ENCODE results near the gene PDK2. TPM values are rescaled to one million over a fixed set of nuclear protein-coding genes. Genes with fewer than 3 reads are reported as not detected.

PDK2 gene
- total RNA-seq, 1 experiment from 2014 or later = 9.9 TPM

DNA sequence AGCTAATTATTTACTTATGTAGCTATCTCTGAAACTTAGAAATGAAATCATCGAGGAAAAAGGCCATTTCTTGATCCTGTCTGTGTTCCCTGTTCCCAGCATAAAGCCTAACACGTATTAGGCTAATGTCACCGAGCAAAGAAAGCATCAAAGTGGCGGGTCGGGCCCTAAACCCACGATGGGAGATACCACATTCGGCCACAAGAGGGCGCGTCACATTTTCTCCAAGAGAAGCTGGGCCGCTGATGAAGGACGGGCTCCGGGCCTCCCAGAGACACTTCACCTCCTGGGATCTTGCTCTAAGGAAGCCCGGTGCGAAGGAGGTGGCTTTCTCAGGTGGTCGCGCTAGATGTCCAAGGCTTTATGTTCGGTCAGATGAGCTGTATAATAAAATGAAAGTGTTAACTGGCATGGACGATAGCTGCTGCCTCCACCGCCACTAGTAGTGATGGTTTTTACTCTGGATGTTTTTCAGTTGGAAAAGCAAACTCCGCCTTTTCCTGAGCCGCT is 853 bp upstream of the PDK2 start:
- Mint-ChIP-seq H3K36me3 (ENCODE audit: insufficient read depth, unreplicated experiment) (peaks cover 55% of the 10 kb centered on the region), H3K27me3 (ENCODE audit: insufficient read depth, unreplicated experiment) (no peaks in the 10 kb centered on the region), H3K9me3 (ENCODE audit: unreplicated experiment) (no peaks in the 10 kb centered on the region), H3K27ac (ENCODE audit: low read depth, unreplicated experiment) (peak overlapping the region; percentile 82), H3K4me1 (ENCODE audit: insufficient read depth, unreplicated experiment) (peaks cover 24% of the 10 kb centered on the region), H3K4me3 (ENCODE audit: unreplicated experiment) (peak overlapping the region; percentile 92)
- ChIA-PET POLR2A (interaction anchor here (0.6 to 6.2 kb wide), 21 partner anchors 14 to 306 kb away, joined by 3 to 77 read pairs (median 5); partner anchors contain the start of genes ITGA3, KAT7 and PPP1R9B), CTCF (interaction anchor here (0.6 to 5.6 kb wide), 51 partner anchors 9 to 328 kb away, joined by 3 to 79 read pairs (median 5); partner anchors contain the start of genes ITGA3, PPP1R9B and SGCA)
- TF ChIP-seq, protein P1, sequence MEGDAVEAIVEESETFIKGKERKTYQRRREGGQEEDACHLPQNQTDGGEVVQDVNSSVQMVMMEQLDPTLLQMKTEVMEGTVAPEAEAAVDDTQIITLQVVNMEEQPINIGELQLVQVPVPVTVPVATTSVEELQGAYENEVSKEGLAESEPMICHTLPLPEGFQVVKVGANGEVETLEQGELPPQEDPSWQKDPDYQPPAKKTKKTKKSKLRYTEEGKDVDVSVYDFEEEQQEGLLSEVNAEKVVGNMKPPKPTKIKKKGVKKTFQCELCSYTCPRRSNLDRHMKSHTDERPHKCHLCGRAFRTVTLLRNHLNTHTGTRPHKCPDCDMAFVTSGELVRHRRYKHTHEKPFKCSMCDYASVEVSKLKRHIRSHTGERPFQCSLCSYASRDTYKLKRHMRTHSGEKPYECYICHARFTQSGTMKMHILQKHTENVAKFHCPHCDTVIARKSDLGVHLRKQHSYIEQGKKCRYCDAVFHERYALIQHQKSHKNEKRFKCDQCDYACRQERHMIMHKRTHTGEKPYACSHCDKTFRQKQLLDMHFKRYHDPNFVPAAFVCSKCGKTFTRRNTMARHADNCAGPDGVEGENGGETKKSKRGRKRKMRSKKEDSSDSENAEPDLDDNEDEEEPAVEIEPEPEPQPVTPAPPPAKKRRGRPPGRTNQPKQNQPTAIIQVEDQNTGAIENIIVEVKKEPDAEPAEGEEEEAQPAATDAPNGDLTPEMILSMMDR (IDR thresholded peaks at IDR 0.05; ENCODE audit: unreplicated experiment) = peak; percentile 86
- BruUV-seq (replicated peaks) = no TSS peak
- peak; percentile 89 for DNase-seq (ENCODE audit: unreplicated experiment)
- intact Hi-C loops (cut with micrococcal nuclease) = loop anchor here (1.0 to 2.0 kb wide), 2 partner anchors 67 kb away; no protein-coding TSS in a partner anchor

DNA sequence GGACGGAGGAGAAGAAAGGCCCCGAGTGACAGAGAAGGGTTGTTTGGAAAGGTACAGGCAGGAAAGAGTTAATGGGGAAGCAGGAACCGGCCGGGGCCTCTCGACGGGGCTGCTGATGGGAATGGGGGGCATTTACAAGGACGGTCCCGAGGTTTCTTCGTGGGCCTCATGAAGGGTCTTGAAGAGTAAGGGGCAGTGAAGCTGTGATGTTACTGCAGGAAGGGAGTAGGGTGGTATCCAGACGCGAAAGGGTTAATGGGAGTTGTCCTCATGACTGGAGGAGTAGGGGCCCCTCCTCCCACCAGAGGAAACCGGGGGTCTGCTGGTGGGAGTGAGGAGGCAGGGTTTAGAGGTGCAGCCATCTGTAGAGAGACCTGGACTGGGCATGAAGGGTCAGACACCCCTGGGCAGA is 481 bp downstream of the PDK2 start:
- ChIA-PET POLR2A (interaction anchor here (0.6 to 6.2 kb wide), 8 partner anchors 9 to 193 kb away, joined by 3 to 77 read pairs (median 3); partner anchors contain the start of gene ITGA3), CTCF (interaction anchor here (0.6 to 4.9 kb wide), 8 partner anchors 8 to 258 kb away, joined by 3 to 79 read pairs (median 9); partner anchors contain the start of gene PPP1R9B)
- DNase-seq (ENCODE audit: unreplicated experiment) = no peak
- BruUV-seq (replicated peaks) = no TSS peak
- Mint-ChIP-seq H3K36me3 (ENCODE audit: insufficient read depth, unreplicated experiment) (peaks cover 51% of the 10 kb centered on the region), H3K27me3 (ENCODE audit: insufficient read depth, unreplicated experiment) (no peaks in the 10 kb centered on the region), H3K27ac (ENCODE audit: low read depth, unreplicated experiment) (peak overlapping the region; percentile 82), H3K9me3 (ENCODE audit: unreplicated experiment) (no peaks in the 10 kb centered on the region), H3K4me1 (ENCODE audit: insufficient read depth, unreplicated experiment) (peaks cover 24% of the 10 kb centered on the region), H3K4me3 (ENCODE audit: unreplicated experiment) (peak overlapping the region; percentile 92)
- intact Hi-C loops (cut with micrococcal nuclease) = loop anchor here (2.0 kb wide), 1 partner anchor 69 kb away; no protein-coding TSS in a partner anchor
- TF ChIP-seq, protein P1 (IDR thresholded peaks at IDR 0.05; ENCODE audit: unreplicated experiment) = no peak

DNA sequence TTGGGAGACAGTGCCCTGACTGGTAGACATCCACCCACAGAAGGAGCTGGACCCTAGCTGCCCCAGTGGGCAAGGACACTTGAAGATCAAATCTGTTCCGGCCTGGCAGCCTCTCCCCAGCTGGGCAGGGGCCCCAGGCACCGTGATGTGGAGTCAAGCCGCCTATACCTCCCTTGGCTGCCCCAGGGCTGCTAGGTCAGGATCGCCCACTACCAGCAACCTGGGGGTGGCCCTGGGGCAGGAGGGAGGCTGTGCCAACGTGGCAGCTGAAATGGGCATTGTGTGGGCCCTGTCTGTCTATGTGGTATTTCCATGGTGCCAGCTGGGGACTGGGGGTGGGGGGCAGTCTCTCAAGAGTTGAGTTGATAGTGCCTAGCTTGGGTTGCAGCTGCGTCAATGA is 941 bp downstream of the PDK2 start:
- Mint-ChIP-seq H3K36me3 (ENCODE audit: insufficient read depth, unreplicated experiment) (peaks cover 46% of the 10 kb centered on the region), H3K9me3 (ENCODE audit: unreplicated experiment) (no peaks in the 10 kb centered on the region), H3K27me3 (ENCODE audit: insufficient read depth, unreplicated experiment) (no peaks in the 10 kb centered on the region), H3K4me3 (ENCODE audit: unreplicated experiment) (peak overlapping the region; percentile 92), H3K27ac (ENCODE audit: low read depth, unreplicated experiment) (peak overlapping the region; percentile 82), H3K4me1 (ENCODE audit: insufficient read depth, unreplicated experiment) (peaks cover 24% of the 10 kb centered on the region)
- CTCF ChIA-PET = interaction anchor here (0.6 to 3.5 kb wide), 6 partner anchors 8 to 259 kb away, joined by 3 to 17 read pairs (median 8); no protein-coding TSS in a partner anchor
- DNase-seq (ENCODE audit: unreplicated experiment) = no peak
- POLR2A ChIA-PET = interaction anchor here (0.6 to 1.2 kb wide), 6 partner anchors 8 to 193 kb away, joined by 3 to 6 read pairs (median 3); partner anchors contain the start of gene ITGA3
- intact Hi-C loops (cut with micrococcal nuclease) = no loop called here
- no TSS peak for BruUV-seq (replicated peaks)
- TF ChIP-seq, protein P1 (IDR thresholded peaks at IDR 0.05; ENCODE audit: unreplicated experiment) = no peak

DNA sequence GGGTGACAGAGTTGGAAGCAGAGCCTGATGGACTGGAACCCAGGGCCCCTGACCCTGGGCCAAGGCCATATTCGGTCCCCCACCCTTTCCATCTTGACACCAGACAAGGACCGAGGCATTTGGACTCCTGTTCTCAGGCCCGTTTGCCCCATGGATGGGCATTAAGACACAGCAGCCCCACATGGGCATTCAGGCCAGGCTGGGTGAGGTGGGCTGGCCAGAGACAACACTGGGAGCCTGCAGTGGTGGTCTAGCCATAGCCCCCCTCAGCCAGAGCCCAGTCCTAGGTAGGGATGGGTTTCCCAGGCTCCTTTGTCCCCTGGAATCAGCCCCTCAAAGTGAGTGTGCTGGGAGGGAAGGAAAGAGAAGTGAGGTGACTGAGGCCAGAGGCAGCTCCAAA is 1.6 kb downstream of the PDK2 start:
- TF ChIP-seq, protein P1 (IDR thresholded peaks at IDR 0.05; ENCODE audit: unreplicated experiment) = no peak
- peaks cover 39% of the 10 kb centered on the region for H3K36me3 Mint-ChIP-seq (ENCODE audit: insufficient read depth, unreplicated experiment)
- H3K4me1 Mint-ChIP-seq (ENCODE audit: insufficient read depth, unreplicated experiment) = peaks cover 24% of the 10 kb centered on the region
- no peaks in the 10 kb centered on the region for H3K27me3 Mint-ChIP-seq (ENCODE audit: insufficient read depth, unreplicated experiment)
- BruUV-seq (replicated peaks) = no TSS peak
- intact Hi-C loops (cut with micrococcal nuclease) = no loop called here
- no peaks in the 10 kb centered on the region for H3K9me3 Mint-ChIP-seq (ENCODE audit: unreplicated experiment)
- ChIA-PET CTCF (interaction anchor here (0.6 to 3.5 kb wide), 6 partner anchors 9 to 121 kb away, joined by 5 to 17 read pairs (median 6); no protein-coding TSS in a partner anchor), POLR2A (interaction anchor here (1.0 to 1.2 kb wide), 3 partner anchors 41 to 275 kb away, joined by 3 to 6 read pairs (median 5); partner anchors contain the start of gene ITGA3)
- DNase-seq (ENCODE audit: unreplicated experiment) = no peak
- no peak overlapping the region for H3K27ac Mint-ChIP-seq (ENCODE audit: low read depth, unreplicated experiment)
- peak overlapping the region; percentile 92 for H3K4me3 Mint-ChIP-seq (ENCODE audit: unreplicated experiment)
